Fibroblast of lung (primary cell): ENCODE results near the gene AKAP13. TPM values are rescaled to one million over a fixed set of nuclear protein-coding genes. Genes with fewer than 3 reads are reported as not detected.

Experiments
- DNase-seq, 2 donors: peaks; one replicate each; pipeline versions ENCODE4 v3.0.0 to v3.0.0-alpha.2; 2010; ENCODE audit warnings: low read depth in 2 of 2
- H2AFZ ChIP-seq: 2 replicates; pipeline ENCODE4 v1.5.1; 2012; ENCODE audit warnings: low read length, control low read depth, inconsistent platforms
- H3K27ac ChIP-seq: 2 replicates; pipeline ENCODE4 v1.5.1; 2011; ENCODE audit warnings: low read length, control low read depth; ENCODE audit not compliant: insufficient read depth
- H3K27me3 ChIP-seq: 2 replicates; pipeline ENCODE4 v1.5.1; 2011; ENCODE audit warnings: mild to moderate bottlenecking, low read length; ENCODE audit not compliant: control insufficient read depth, insufficient read depth
- H3K36me3 ChIP-seq: 2 replicates; pipeline ENCODE4 v1.5.1; 2011; ENCODE audit warnings: low read length; ENCODE audit not compliant: control insufficient read depth, insufficient read depth
- H3K4me1 ChIP-seq: 2 replicates; pipeline ENCODE4 v1.5.1; 2011; ENCODE audit warnings: low read length; ENCODE audit not compliant: control insufficient read depth, insufficient read depth; ENCODE audit errors: extremely low read depth
- H3K4me2 ChIP-seq: 2 replicates; pipeline ENCODE4 v1.5.1; 2011; ENCODE audit warnings: low read length, control low read depth; ENCODE audit not compliant: insufficient read depth; ENCODE audit errors: extremely low read depth
- H3K4me3 ChIP-seq, 4 experiments: fragments of 200-600 bp in 1 of 4; sonication (generic) in 1 of 4; replicated peaks in 1 of 4; 2 replicates each; pipeline ENCODE4 v1.5.1; 2011 to 2016; ENCODE audit warnings: low read length in 4 of 4, low read depth in 3 of 4, mild to moderate bottlenecking in 3 of 4, control low read depth in 2 of 4, inconsistent platforms in 1 of 4, mixed read lengths in 1 of 4; ENCODE audit not compliant: insufficient read depth in 1 of 4; ENCODE audit errors: control extremely low read depth in 1 of 4
- H3K79me2 ChIP-seq: 2 replicates; pipeline ENCODE4 v1.5.1; 2012; ENCODE audit warnings: mild to moderate bottlenecking, low read length, inconsistent platforms; ENCODE audit not compliant: control insufficient read depth, insufficient read depth
- H3K9ac ChIP-seq: 2 replicates; pipeline ENCODE4 v1.5.1; 2011; ENCODE audit warnings: mild to moderate bottlenecking, low read length, control low read depth; ENCODE audit not compliant: insufficient read depth
- H3K9me3 ChIP-seq: 2 replicates; pipeline ENCODE4 v1.5.1; 2012; ENCODE audit warnings: low read depth, low read length; ENCODE audit not compliant: control insufficient read depth, insufficient read depth
- H4K20me1 ChIP-seq: 2 replicates; pipeline ENCODE4 v1.5.1; 2011; ENCODE audit warnings: low read length; ENCODE audit not compliant: control insufficient read depth, insufficient read depth; ENCODE audit errors: extremely low read depth
- CTCF ChIP-seq, 2 donors: IDR thresholded peaks in 1 of 2; conservative IDR thresholded peaks in 1 of 2; 1 replicate in 1 of 2; 2 replicates in 1 of 2; pipeline ENCODE4 v1.5.1; 2011 to 2012; ENCODE audit warnings: low read length in 2 of 2, control low read depth in 1 of 2, inconsistent platforms in 1 of 2, low read depth in 1 of 2, mild to moderate bottlenecking in 1 of 2
- EZH2 ChIP-seq: IDR thresholded peaks from 2 replicates; pipeline ENCODE4 v1.5.1; 2012; ENCODE audit warnings: low read length, control low read depth, mild to moderate bottlenecking; ENCODE audit errors: missing control alignments
- polyA plus RNA-seq, 2 donors: library from polyadenylated mRNA; depleted of rRNA in 1 of 2; stranded (reverse) in 1 of 2; unstranded in 1 of 2; fragments of >200 nt; gene quantifications; 2 replicates each; pipeline ENCODE4 v1.2.1, GENCODE V29; 2011 to 2012; ENCODE audit warnings: missing spikeins in 1 of 2
- total RNA-seq: library from RNA; depleted of rRNA; stranded (reverse); fragments of >200 nt; gene quantifications from 2 replicates; pipeline ENCODE4 v1.2.1, GENCODE V29; 2014

Gene AKAP13
- total and polyA plus RNA-seq, 2 donors (not counting 1 experiment from before 2014, with no cell fraction given), result 8.3 to 68.4 TPM

GRCh38 chr15:85582131-85583079 lies 202.0 kb downstream of the AKAP13 start:
- Histone ChIP-seq H3K79me2 (peaks cover 16% of the 10 kb centered on the region), H3K27ac (peak overlapping the region; percentile 78), H4K20me1 (no peaks in the 10 kb centered on the region), H3K27me3 (no peaks in the 10 kb centered on the region), H3K9ac (no peak overlapping the region), H3K4me1 (peaks cover 6% of the 10 kb centered on the region), H3K4me3 (peak overlapping the region; percentile 16 to 45 (median 28)), H3K36me3 (peaks cover 2% of the 10 kb centered on the region), H3K9me3 (no peaks in the 10 kb centered on the region), H3K4me2 (peak overlapping the region; percentile 63), H2AFZ (no peak overlapping the region)
- DNase-seq, result peak; percentile 58 to 64
- no peak for TF ChIP-seq EZH2
- TF ChIP-seq CTCF (conservative IDR thresholded peaks at IDR 0.05 in 1 of 2, IDR thresholded peaks at IDR 0.05 in 1 of 2; ENCODE audit: low read depth in 1 of 2, low read length in 2 of 2), result no peak

- no peak overlapping the region for H2AFZ ChIP-seq
- H3K4me3 ChIP-seq, result peak overlapping the region in 1 of 4 experiments; percentile 45
- H4K20me1 ChIP-seq, result no peaks in the 10 kb centered on the region
- peak overlapping the region; percentile 78 for H3K27ac ChIP-seq
- TF ChIP-seq EZH2 (no peak), CTCF (conservative IDR thresholded peaks at IDR 0.05 in 1 of 2, IDR thresholded peaks at IDR 0.05 in 1 of 2; ENCODE audit: low read depth in 1 of 2, low read length in 2 of 2) (no peak)
- no peaks in the 10 kb centered on the region for H3K9me3 ChIP-seq
- H3K4me1 ChIP-seq, result peaks cover 6% of the 10 kb centered on the region
- no peak for DNase-seq
- H3K4me2 ChIP-seq, result peak overlapping the region; percentile 63
- peaks cover 2% of the 10 kb centered on the region for H3K36me3 ChIP-seq
- peaks cover 16% of the 10 kb centered on the region for H3K79me2 ChIP-seq
- H3K9ac ChIP-seq, result no peak overlapping the region
- H3K27me3 ChIP-seq, result no peaks in the 10 kb centered on the region
Measured at GRCh38 chr15:85583442-85583841, 203.0 kb downstream of the AKAP13 start.

DNA sequence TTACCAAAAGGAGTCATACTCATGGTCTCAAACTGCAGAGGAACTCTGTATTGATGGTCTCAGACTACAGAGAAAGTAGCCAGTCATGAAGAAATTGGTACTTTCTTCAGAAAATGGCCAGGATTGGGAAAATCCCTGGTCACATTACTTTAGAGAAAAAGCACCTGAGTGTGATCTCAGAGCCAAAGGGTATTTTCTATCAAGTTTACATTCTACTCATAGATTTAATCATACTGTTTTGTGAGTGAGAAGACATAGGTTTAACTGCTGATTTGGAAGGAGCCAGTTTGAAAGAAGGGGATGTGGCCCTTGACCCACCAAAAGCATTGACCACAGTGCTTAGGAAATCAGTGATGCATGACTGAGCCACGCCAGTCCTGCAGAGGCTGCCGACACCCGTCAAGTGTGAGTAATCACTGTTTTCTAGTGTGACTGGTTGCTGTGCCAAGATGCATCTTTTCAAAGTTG lies 203.6 kb downstream of the AKAP13 start:
- Histone ChIP-seq H3K36me3 (peaks cover 2% of the 10 kb centered on the region), H3K4me3 (no peak overlapping the region), H3K27me3 (no peaks in the 10 kb centered on the region), H3K79me2 (peaks cover 16% of the 10 kb centered on the region), H3K4me1 (peaks cover 6% of the 10 kb centered on the region), H3K27ac (no peak overlapping the region), H4K20me1 (no peaks in the 10 kb centered on the region), H2AFZ (no peak overlapping the region), H3K4me2 (no peak overlapping the region), H3K9me3 (no peaks in the 10 kb centered on the region), H3K9ac (no peak overlapping the region)
- TF ChIP-seq EZH2 (no peak), CTCF (conservative IDR thresholded peaks at IDR 0.05 in 1 of 2, IDR thresholded peaks at IDR 0.05 in 1 of 2; ENCODE audit: low read depth in 1 of 2, low read length in 2 of 2) (no peak)
- peak; percentile 70 to 81 for DNase-seq
